ENCODE results near the gene PNPO. TPM values are rescaled to one million over a fixed set of nuclear protein-coding genes. Genes with fewer than 3 reads are reported as not detected.

PNPO gene
- total and polyA plus RNA-seq, 4 donors: 27.8 to 102 (median 51.3) TPM

DNA sequence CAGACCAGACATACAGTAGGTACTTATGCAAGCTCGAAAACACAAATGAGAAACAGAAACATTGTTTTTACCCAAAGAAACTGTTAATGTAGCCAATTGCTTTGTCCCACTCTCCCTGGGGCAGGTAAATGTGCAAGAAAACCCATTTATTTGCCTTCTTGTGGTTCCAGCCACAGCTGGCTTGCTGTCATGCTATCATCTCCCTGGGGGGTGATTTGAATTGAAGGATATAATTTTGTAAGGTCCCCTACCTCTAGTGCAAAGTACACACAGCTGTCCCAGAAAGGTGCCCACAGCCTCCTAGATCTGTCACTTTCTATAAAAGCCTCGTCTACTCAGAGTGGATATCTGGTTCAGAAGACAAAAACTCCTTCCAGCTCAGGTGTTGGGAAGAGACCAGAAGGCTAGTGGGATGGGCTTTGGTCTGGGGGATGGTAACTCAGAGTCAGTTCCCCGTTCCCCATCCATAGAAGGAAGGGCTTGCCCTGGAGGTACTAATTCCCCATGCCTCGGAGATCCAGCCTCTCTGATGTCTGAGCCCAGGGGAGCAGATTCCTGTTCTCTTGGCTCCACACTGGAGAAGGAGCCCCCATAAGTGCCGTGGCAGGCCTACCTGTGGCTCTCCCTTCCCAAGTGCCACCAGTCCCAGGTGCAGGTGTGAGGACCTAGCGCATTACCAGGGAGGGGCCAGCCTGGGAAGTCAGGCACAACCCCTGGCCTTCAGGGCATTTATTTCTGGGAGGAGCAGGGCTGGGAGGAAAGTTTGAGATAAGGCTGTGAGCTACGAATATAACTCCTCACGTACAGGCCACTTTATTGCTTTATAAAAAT lies 18.7 kb downstream of the PNPO start:
- Histone ChIP-seq H3K9ac (ENCODE audit: low read depth in 1 of 2, low read length in 2 of 2) (no peak overlapping the region), H3K4me3 (ENCODE audit: low read depth in 1 of 3, low read length in 3 of 3) (no peak overlapping the region), H3K4me1 (ENCODE audit: control insufficient read depth in 4 of 4, insufficient read depth in 4 of 4, low read length in 3 of 4) (peaks cover 13 to 28% (median 24%) of the 10 kb centered on the region in 4 donors), H3K27me3 (ENCODE audit: control insufficient read depth in 4 of 4, insufficient read depth in 4 of 4, low read length in 3 of 4) (no peaks in the 10 kb centered on the region), H3K27ac (ENCODE audit: low read depth in 1 of 2, low read length in 2 of 2) (no peak overlapping the region), H3K36me3 (ENCODE audit: control insufficient read depth in 4 of 4, insufficient read depth in 3 of 4, low read depth in 1 of 4, low read length in 3 of 4) (no peaks in the 10 kb centered on the region), H3K9me3 (ENCODE audit: control insufficient read depth in 4 of 4, low read length in 3 of 4) (no peaks in the 10 kb centered on the region)
- 77% methylated on average over 8 of the region's 8 CpGs for WGBS
- no peak for DNase-seq (ENCODE audit: low spot score)
- TF ChIP-seq HNF4A (conservative IDR thresholded peaks at IDR 0.05) (peak in 1 of 2 donors; percentile 28), GABPA (IDR thresholded peaks at IDR 0.05 in 1 of 2, conservative IDR thresholded peaks at IDR 0.05 in 1 of 2) (no peak)

GRCh38 chr17:47961406-47961805 lies 20.0 kb downstream of the PNPO start:
- H3K4me1 ChIP-seq (ENCODE audit: control insufficient read depth in 4 of 4, insufficient read depth in 4 of 4, low read length in 3 of 4): peaks cover 10 to 23% (median 16%) of the 10 kb centered on the region in 4 donors
- no peak for TF ChIP-seq SP1 (IDR thresholded peaks at IDR 0.05)
- no peak for TF ChIP-seq NR2F2 (IDR thresholded peaks at IDR 0.05)
- TF ChIP-seq CTCF (IDR thresholded peaks at IDR 0.05; ENCODE audit: low read depth, low read length, missing input control): no peak
- TF ChIP-seq YY1 (IDR thresholded peaks at IDR 0.05): no peak
- no peak for TF ChIP-seq RXRA (IDR thresholded peaks at IDR 0.05)
- TF ChIP-seq JUND (IDR thresholded peaks at IDR 0.05): no peak
- TF ChIP-seq GABPA (IDR thresholded peaks at IDR 0.05 in 1 of 2, conservative IDR thresholded peaks at IDR 0.05 in 1 of 2): no peak
- no peak for TF ChIP-seq HNF4A (conservative IDR thresholded peaks at IDR 0.05)
- no peak for TF ChIP-seq ATF3 (IDR thresholded peaks at IDR 0.05)
- TF ChIP-seq EGR1 (IDR thresholded peaks at IDR 0.05; ENCODE audit: low read depth in 2 of 2): no peak
- TF ChIP-seq ZBTB33 (IDR thresholded peaks at IDR 0.05): no peak
- TF ChIP-seq FOXA1 (IDR thresholded peaks at IDR 0.05): no peak
- no peak for TF ChIP-seq TAF1 (conservative IDR thresholded peaks at IDR 0.05)
- TF ChIP-seq FOXA2 (IDR thresholded peaks at IDR 0.05): no peak
- no peak for TF ChIP-seq RAD21 (IDR thresholded peaks at IDR 0.05)
- no peak for TF ChIP-seq REST (IDR thresholded peaks at IDR 0.05)
- TF ChIP-seq, protein P1, sequence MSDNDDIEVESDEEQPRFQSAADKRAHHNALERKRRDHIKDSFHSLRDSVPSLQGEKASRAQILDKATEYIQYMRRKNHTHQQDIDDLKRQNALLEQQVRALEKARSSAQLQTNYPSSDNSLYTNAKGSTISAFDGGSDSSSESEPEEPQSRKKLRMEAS (IDR thresholded peaks at IDR 0.05): no peak
- TF ChIP-seq HNF4G (IDR thresholded peaks at IDR 0.05): no peak
- H3K27ac ChIP-seq (ENCODE audit: low read depth in 1 of 2, low read length in 2 of 2): no peak overlapping the region
- no peak overlapping the region for H3K9ac ChIP-seq (ENCODE audit: low read depth in 1 of 2, low read length in 2 of 2)
- H3K9me3 ChIP-seq (ENCODE audit: control insufficient read depth in 4 of 4, low read length in 3 of 4): no peaks in the 10 kb centered on the region
- WGBS: 90% methylated on average over 6 of the region's 6 CpGs
- H3K27me3 ChIP-seq (ENCODE audit: control insufficient read depth in 4 of 4, insufficient read depth in 4 of 4, low read length in 3 of 4): no peaks in the 10 kb centered on the region
- H3K36me3 ChIP-seq (ENCODE audit: control insufficient read depth in 4 of 4, insufficient read depth in 3 of 4, low read depth in 1 of 4, low read length in 3 of 4): no peaks in the 10 kb centered on the region
- no peak for DNase-seq (ENCODE audit: low spot score)
- no peak overlapping the region for H3K4me3 ChIP-seq (ENCODE audit: low read depth in 1 of 3, low read length in 3 of 3)
